HG03378 (cell line): Measurements from ENCODE around the gene SMG6.
A peak's percentile ranks its signal among the peaks of the same experiment; 100 is the strongest.

ENCODE experiments used
- ATAC-seq: cut with Tn5 transposase; IDR thresholded peaks from one replicate; pipeline ENCODE4 v1.9.1; 2021; ENCODE audit warnings: mild to moderate bottlenecking, moderate library complexity; ENCODE audit not compliant: unreplicated experiment

Gene SMG6

GRCh38 chr17:2053380-2054261 is 250.0 kb downstream of the SMG6 start:
- ATAC-seq = no peak

GRCh38 chr17:2051933-2052559 is 251.5 kb downstream of the SMG6 start:
- ATAC-seq = no peak

- ATAC-seq = no peak
Observed at GRCh38 chr17:2051061-2051932, 252.3 kb downstream of the SMG6 start.

- ATAC-seq = no peak
Observed at GRCh38 chr17:2050300-2051060, 253.1 kb downstream of the SMG6 start.

- peak; percentile 46 for ATAC-seq
Observed at GRCh38 chr17:2049333-2050299, 254.0 kb downstream of the SMG6 start.

GRCh38 chr17:2048805-2049204 is 254.8 kb downstream of the SMG6 start:
- no peak for ATAC-seq

- no peak for ATAC-seq
Observed at GRCh38 chr17:2047590-2047989, 256.0 kb downstream of the SMG6 start.

GRCh38 chr17:2044263-2044894 is 259.2 kb downstream of the SMG6 start:
- no peak for ATAC-seq

- no peak for ATAC-seq
Observed at GRCh38 chr17:2043785-2044184, 259.8 kb downstream of the SMG6 start.

- no peak for ATAC-seq
Observed at GRCh38 chr17:2042933-2043332, 260.7 kb downstream of the SMG6 start.

- ATAC-seq = no peak
Observed at GRCh38 chr17:2042390-2042847, 261.2 kb downstream of the SMG6 start.

- peak; percentile 83 for ATAC-seq
Observed at GRCh38 chr17:2041561-2042389, 261.8 kb downstream of the SMG6 start, which contains the start of gene OVCA2. Gene OVCA2, plus strand, starts transcription at chr17:2042022. Its CDS starts 26 bp downstream, at chr17:2042048.

- ATAC-seq = no peak
Observed at GRCh38 chr17:2040942-2041560, 262.5 kb downstream of the SMG6 start.

- ATAC-seq = no peak
Observed at GRCh38 chr17:2040219-2040827, 263.3 kb downstream of the SMG6 start.

- no peak for ATAC-seq
Observed at GRCh38 chr17:2037155-2037554, 266.4 kb downstream of the SMG6 start.

GRCh38 chr17:2035541-2036488 is 267.8 kb downstream of the SMG6 start:
- ATAC-seq = no peak
